ENCODE measurements around the gene FHOD1.
A peak's percentile ranks its signal among the peaks of the same experiment; 100 is the strongest.

FHOD1 gene

GRCh38 chr16:67248401-67249177, 1.3 kb upstream of the FHOD1 start, which contains the start of gene SLC9A5:
SLC9A5 (plus strand) TSS chr16:67248979; CDS start chr16:67249015, 36 bp downstream.
- no peak for DNase-seq

- DNase-seq: no peak
Observed at GRCh38 chr16:67248073-67248400, 756 bp upstream of the FHOD1 start.

- peak; percentile 90 for DNase-seq
Observed at GRCh38 chr16:67246756-67247191, 507 bp downstream of the FHOD1 start.

- peak; percentile 52 for DNase-seq
Observed at GRCh38 chr16:67246081-67246755, 1.1 kb downstream of the FHOD1 start.

- no peak for DNase-seq
Observed at GRCh38 chr16:67245674-67246080, 1.6 kb downstream of the FHOD1 start.

- no peak for DNase-seq
Observed at GRCh38 chr16:67245186-67245585, 2.1 kb downstream of the FHOD1 start.

- DNase-seq: no peak
Observed at GRCh38 chr16:67244387-67245185, 2.7 kb downstream of the FHOD1 start.

GRCh38 chr16:67243481-67243880, 3.8 kb downstream of the FHOD1 start:
- DNase-seq: no peak

GRCh38 chr16:67242138-67242730, 5.0 kb downstream of the FHOD1 start:
- DNase-seq: no peak

- no peak for DNase-seq
Observed at GRCh38 chr16:67241008-67241900, 6.0 kb downstream of the FHOD1 start.

GRCh38 chr16:67240506-67240905, 6.8 kb downstream of the FHOD1 start:
- no peak for DNase-seq

- DNase-seq: no peak
Observed at GRCh38 chr16:67238806-67239470, 8.3 kb downstream of the FHOD1 start.

GRCh38 chr16:67238278-67238575, 9.1 kb downstream of the FHOD1 start:
- no peak for DNase-seq

GRCh38 chr16:67237396-67238277, 9.6 kb downstream of the FHOD1 start:
- DNase-seq: no peak

GRCh38 chr16:67236563-67237395, 10.5 kb downstream of the FHOD1 start:
- DNase-seq: no peak

- DNase-seq: no peak
Observed at GRCh38 chr16:67235816-67236562, 11.3 kb downstream of the FHOD1 start.

GRCh38 chr16:67234180-67234597, 13.1 kb downstream of the FHOD1 start:
- no peak for DNase-seq

GRCh38 chr16:67233596-67233995, 13.7 kb downstream of the FHOD1 start:
- DNase-seq: no peak

Measured in NCI-H510A (cell line).